Liver (tissue), 9 donors: ENCODE data around the gene MIF4GD. TPM values are rescaled to one million over a fixed set of nuclear protein-coding genes. Genes with fewer than 3 reads are reported as not detected.

ENCODE experiments used
- DNase-seq: peaks from one replicate; pipeline ENCODE4 v3.0.0-alpha.2; 2017; ENCODE audit warnings: low spot score
- H3K27ac ChIP-seq, 2 donors: one replicate each; pipeline ENCODE4 v1.7.0; 2013; ENCODE audit warnings: inconsistent platforms in 2 of 2, low read length in 2 of 2, control low read depth in 1 of 2, low read depth in 1 of 2, mild to moderate bottlenecking in 1 of 2
- H3K27me3 ChIP-seq, 4 donors: one replicate each; pipeline versions ENCODE4 v1.6.1 to v1.7.0; 2013; ENCODE audit warnings: low read length in 3 of 4, inconsistent platforms in 1 of 4, mild to moderate bottlenecking in 1 of 4, moderate library complexity in 1 of 4; ENCODE audit not compliant: control insufficient read depth in 4 of 4, insufficient read depth in 4 of 4
- H3K36me3 ChIP-seq, 4 donors: one replicate each; pipeline versions ENCODE4 v1.6.1 to v1.7.0; 2013; ENCODE audit warnings: low read length in 3 of 4, mild to moderate bottlenecking in 3 of 4, low read depth in 1 of 4, moderate library complexity in 1 of 4; ENCODE audit not compliant: control insufficient read depth in 4 of 4, insufficient read depth in 3 of 4
- H3K4me1 ChIP-seq, 4 donors: one replicate each; pipeline versions ENCODE4 v1.6.1 to v1.7.0; 2013; ENCODE audit warnings: low read length in 3 of 4, mild to moderate bottlenecking in 3 of 4, moderate library complexity in 1 of 4; ENCODE audit not compliant: control insufficient read depth in 4 of 4, insufficient read depth in 4 of 4
- H3K4me3 ChIP-seq, 3 donors: one replicate each; pipeline versions ENCODE4 v1.6.1 to v1.7.0; 2013; ENCODE audit warnings: low read length in 3 of 3, control low read depth in 1 of 3, low read depth in 1 of 3, mild to moderate bottlenecking in 1 of 3
- H3K9ac ChIP-seq, 2 donors: one replicate each; pipeline ENCODE4 v1.7.0; 2013; ENCODE audit warnings: low read length in 2 of 2, mild to moderate bottlenecking in 2 of 2, moderate library complexity in 2 of 2, control low read depth in 1 of 2, low read depth in 1 of 2
- H3K9me3 ChIP-seq, 4 donors: one replicate each; pipeline versions ENCODE4 v1.6.1 to v1.7.0; 2013; ENCODE audit warnings: low read length in 3 of 4; ENCODE audit not compliant: control insufficient read depth in 4 of 4
- CTCF ChIP-seq: fragments of 150-350 bp; IDR thresholded peaks from 2 replicates; pipeline ENCODE4 v1.5.1; 2017; ENCODE audit warnings: improper control_type of control experiment, low read depth, low read length; ENCODE audit not compliant: missing input control
- EGR1 ChIP-seq, 2 donors: IDR thresholded peaks; 2 replicates each; pipeline ENCODE4 v1.6.1; 2016 to 2018; ENCODE audit warnings: antibody characterized with exemption in 2 of 2, low read depth in 2 of 2
- FOXA2 ChIP-seq: IDR thresholded peaks from 2 replicates; pipeline ENCODE4 v1.6.1; 2016; ENCODE audit warnings: antibody characterized with exemption
- GABPA ChIP-seq, 2 donors: IDR thresholded peaks in 1 of 2; conservative IDR thresholded peaks in 1 of 2; 2 replicates each; pipeline ENCODE4 v1.6.1; 2016; ENCODE audit warnings: antibody characterized with exemption in 2 of 2, mild to moderate bottlenecking in 1 of 2, moderate library complexity in 1 of 2
- JUND ChIP-seq, 2 donors: IDR thresholded peaks; 2 replicates each; pipeline ENCODE4 v1.6.1; 2016; ENCODE audit warnings: antibody characterized with exemption in 2 of 2
- NR2F2 ChIP-seq: IDR thresholded peaks from 2 replicates; pipeline ENCODE4 v1.6.1; 2016; ENCODE audit warnings: antibody characterized with exemption
- RAD21 ChIP-seq, 2 donors: IDR thresholded peaks; 2 replicates each; pipeline ENCODE4 v1.6.1; 2016; ENCODE audit warnings: antibody characterized with exemption in 2 of 2, mild to moderate bottlenecking in 2 of 2
- SP1 ChIP-seq: IDR thresholded peaks from 2 replicates; pipeline ENCODE4 v1.6.1; 2018; ENCODE audit warnings: antibody characterized with exemption, mild to moderate bottlenecking
- TAF1 ChIP-seq: conservative IDR thresholded peaks from 2 replicates; pipeline ENCODE4 v1.6.1; 2016; ENCODE audit warnings: antibody characterized with exemption, mild to moderate bottlenecking
- WGBS: extraction: QIAGEN DNeasy Blood & Tissue Kit; methylation state at CpG from one replicate; pipeline ENCODE4 v1.1.7; 2013; 5-methylcytosine and 5-hydroxymethylcytosine counted together
- polyA plus RNA-seq, 2 donors: library from polyadenylated mRNA; stranded (reverse) in 1 of 2; unstranded in 1 of 2; fragments of 200-250 nt in 1 of 2; fragments of >200 nt in 1 of 2; fragmentation: Nextera tagmentation in 1 of 2; extraction: Ambion mirVana in 1 of 2; gene quantifications; one replicate each; pipeline versions ENCODE4 v1.2.1 to v1.2.3, GENCODE V29; 2013 to 2015
- total RNA-seq, 2 donors: library from RNA; depleted of rRNA; stranded (reverse); fragments of >200 nt; gene quantifications; one replicate each; pipeline ENCODE4 v1.2.3, GENCODE V29; 2014
- TF ChIP-seq, protein P1 (sequence below): IDR thresholded peaks from 2 replicates; pipeline ENCODE4 v1.6.1; 2016; ENCODE audit warnings: antibody characterized with exemption
- donor health status: healthy.
- donor health status: healthy.
- donor health status: healthy.
- donor health status: healthy.
- donor health status: healthy.

Gene MIF4GD
- total RNA-seq (1 to 10 TPM; 6.2 to 8.6 TPM), polyA plus RNA-seq (10 to 100 TPM; 10.8 to 13.6 TPM)

DNA sequence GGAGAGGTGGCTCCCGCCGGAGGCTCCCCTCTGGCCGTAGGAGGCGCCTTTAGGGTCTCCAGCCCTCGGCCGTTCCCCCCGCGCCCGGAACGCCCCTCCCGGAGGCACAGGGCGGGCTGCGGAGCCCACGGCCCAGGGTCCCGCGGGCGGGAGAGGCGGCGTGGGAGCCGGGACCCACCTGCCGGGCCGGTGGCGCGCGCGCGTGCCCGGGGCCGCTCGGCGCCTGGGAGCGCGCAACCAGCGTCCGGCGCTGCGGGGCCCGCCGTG lies at the start of gene MIF4GD:
MIF4GD (minus strand) TSS at position 266 of the 267 bp plus-strand sequence. CDS start 1,036 bp downstream, outside the sequence.
- no peak for DNase-seq
- H3K27ac ChIP-seq: peak within 1 kb of the TSS; percentile 91 to 93
- no peaks in the 10 kb centered on the region for H3K27me3 ChIP-seq
- H3K36me3 ChIP-seq: peaks cover 0 to 15% (median 10%) of the 10 kb centered on the region in 4 donors
- WGBS: under 1% methylated on average over 39 of the region's 39 CpGs
- H3K4me1 ChIP-seq: peaks cover 7 to 28% (median 17%) of the 10 kb centered on the region in 4 donors
- no peaks in the 10 kb centered on the region for H3K9me3 ChIP-seq
- H3K4me3 ChIP-seq: peak within 1 kb of the TSS; percentile 76 to 91 (median 91)
- H3K9ac ChIP-seq: peak within 1 kb of the TSS; percentile 71 to 75
- TF ChIP-seq, protein P1, sequence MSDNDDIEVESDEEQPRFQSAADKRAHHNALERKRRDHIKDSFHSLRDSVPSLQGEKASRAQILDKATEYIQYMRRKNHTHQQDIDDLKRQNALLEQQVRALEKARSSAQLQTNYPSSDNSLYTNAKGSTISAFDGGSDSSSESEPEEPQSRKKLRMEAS: no peak
- TF ChIP-seq TAF1: no peak
- TF ChIP-seq GABPA (IDR thresholded peaks at IDR 0.05 in 1 of 2, conservative IDR thresholded peaks at IDR 0.05 in 1 of 2): no peak
- TF ChIP-seq RAD21 (IDR thresholded peaks at IDR 0.05): no peak
- TF ChIP-seq EGR1 (IDR thresholded peaks at IDR 0.05; ENCODE audit: low read depth in 2 of 2): no peak

DNA sequence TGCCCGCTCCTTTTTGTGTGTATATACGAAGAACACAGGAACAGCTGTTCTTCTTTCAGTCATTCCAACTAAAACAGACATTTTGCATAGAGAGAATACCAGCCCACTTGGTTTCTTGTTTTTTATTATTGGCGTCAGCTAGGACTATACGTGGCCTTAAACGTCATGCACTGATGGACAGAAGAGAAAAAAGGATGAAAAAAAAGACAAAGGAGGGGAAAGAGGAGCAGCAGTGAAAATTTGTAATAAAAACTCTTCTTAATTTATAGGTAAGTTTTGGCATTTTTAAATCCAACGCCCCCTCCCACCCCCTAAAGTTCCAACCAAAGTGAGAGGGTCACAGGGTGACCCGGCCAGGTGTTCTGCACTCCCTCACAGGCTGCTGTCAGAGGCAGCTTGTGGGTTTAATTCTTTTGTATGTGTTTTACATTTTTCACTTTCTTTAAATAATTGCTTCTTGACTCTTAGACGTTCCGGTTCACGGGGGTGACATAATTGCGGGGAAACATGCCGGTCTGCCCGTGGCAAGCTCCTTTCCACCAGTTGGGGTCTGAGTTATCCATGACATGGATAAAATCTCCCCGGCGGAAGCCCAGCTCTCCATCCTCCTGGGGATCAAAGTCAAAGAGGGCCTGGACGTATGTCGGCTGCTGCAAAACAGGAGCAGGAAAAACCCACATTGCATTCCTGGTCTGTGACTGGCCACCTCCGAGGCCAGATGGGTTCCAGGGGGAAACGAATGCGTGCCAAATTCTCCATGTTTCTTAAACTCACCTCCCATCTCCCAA lies 49.1 kb upstream of the MIF4GD start:
- H3K27me3 ChIP-seq: no peaks in the 10 kb centered on the region
- no peak overlapping the region for H3K27ac ChIP-seq
- no peak for DNase-seq
- TF ChIP-seq CTCF (no peak), FOXA2 (no peak)
- peaks cover 4 to 33% (median 10%) of the 10 kb centered on the region in 4 donors for H3K36me3 ChIP-seq
- H3K4me3 ChIP-seq: no peak overlapping the region
- 95% methylated on average over 20 of the region's 20 CpGs for WGBS
- H3K9ac ChIP-seq: no peak overlapping the region
- H3K4me1 ChIP-seq: peaks cover 0 to 3% (median 1%) of the 10 kb centered on the region in 4 donors
- no peaks in the 10 kb centered on the region for H3K9me3 ChIP-seq

GRCh38 chr17:75318615-75319222 lies 47.7 kb upstream of the MIF4GD start:
- Histone ChIP-seq H3K27ac (no peak overlapping the region), H3K9ac (no peak overlapping the region), H3K36me3 (peaks cover 4 to 30% (median 10%) of the 10 kb centered on the region in 4 donors), H3K27me3 (no peaks in the 10 kb centered on the region), H3K4me3 (no peak overlapping the region), H3K4me1 (peaks cover 0 to 12% (median 5%) of the 10 kb centered on the region in 4 donors), H3K9me3 (no peaks in the 10 kb centered on the region)
- 91% methylated on average over 10 of the region's 10 CpGs for WGBS
- DNase-seq: no peak
- no peak for TF ChIP-seq FOXA2

DNA sequence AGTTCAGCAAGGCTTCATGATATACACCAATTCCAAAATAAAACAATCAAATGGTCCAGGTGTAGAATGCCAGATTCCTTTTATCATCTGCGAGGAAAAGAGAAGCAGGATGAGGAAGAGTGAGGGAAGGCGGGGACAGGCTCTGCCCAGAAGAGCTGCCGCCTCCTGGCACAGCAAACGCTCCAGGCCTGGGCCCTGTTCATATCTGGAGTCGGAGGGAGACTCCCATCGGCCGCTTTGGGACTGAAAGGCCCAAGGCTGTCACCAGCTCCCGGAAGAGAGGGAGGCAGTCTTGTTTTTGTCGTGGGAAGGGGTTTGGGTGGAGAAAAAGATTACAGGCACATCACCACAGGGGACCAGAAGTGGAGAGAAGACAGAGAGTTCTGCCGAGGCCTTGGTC lies 47.2 kb upstream of the MIF4GD start:
- WGBS: 87% methylated on average over 10 of the region's 10 CpGs
- no peak overlapping the region for H3K27ac ChIP-seq
- DNase-seq: no peak
- no peak for TF ChIP-seq CTCF
- no peak for TF ChIP-seq JUND (IDR thresholded peaks at IDR 0.05)
- no peak for TF ChIP-seq NR2F2
- no peak for TF ChIP-seq SP1
- H3K27me3 ChIP-seq: no peaks in the 10 kb centered on the region
- H3K4me1 ChIP-seq: peaks cover 0 to 11% (median 5%) of the 10 kb centered on the region in 4 donors
- H3K4me3 ChIP-seq: no peak overlapping the region
- peaks cover 4 to 30% (median 10%) of the 10 kb centered on the region in 4 donors for H3K36me3 ChIP-seq
- no peaks in the 10 kb centered on the region for H3K9me3 ChIP-seq
- H3K9ac ChIP-seq: no peak overlapping the region
